Iris pigment epithelial cell (primary cell): Measurements from ENCODE around the gene CENPC.
"Not testable (repeated sequence)": the region's sequence is repeated elsewhere in the genome, so short reads cannot be mapped to it uniquely, and the experiment has no call there.

ENCODE experiments used
- DNase-seq: peaks from one replicate; pipeline ENCODE4 v3.0.0-alpha.2; 2011; ENCODE audit warnings: low read depth

The CENPC gene

GRCh38 chr4:67545199-67546003 is at the start of gene CENPC:
Gene CENPC, minus strand, starts transcription at chr4:67545503. Its CDS starts 148 bp downstream, at chr4:67545355.
- peak; percentile 99 for DNase-seq

GRCh38 chr4:67593741-67594175 is 48.5 kb upstream of the CENPC start:
- DNase-seq = peak; percentile 78

- DNase-seq = no peak
These were observed 41.9 kb upstream of the CENPC start for GRCh38 chr4:67587156-67587555.

- no peak for DNase-seq
These were observed 39.2 kb upstream of the CENPC start for GRCh38 chr4:67584496-67584895.

GRCh38 chr4:67581913-67582312 is 36.6 kb upstream of the CENPC start:
- no peak for DNase-seq

GRCh38 chr4:67581208-67581857 is 36.0 kb upstream of the CENPC start:
- peak; percentile 6 for DNase-seq

- no peak for DNase-seq
These were observed 35.3 kb upstream of the CENPC start for GRCh38 chr4:67580577-67580976.

- no peak for DNase-seq
These were observed 31.2 kb upstream of the CENPC start for GRCh38 chr4:67576538-67576937.

- no peak for DNase-seq
These were observed 30.8 kb upstream of the CENPC start for GRCh38 chr4:67576059-67576466.

GRCh38 chr4:67575232-67576058 is 30.1 kb upstream of the CENPC start:
- no peak for DNase-seq

GRCh38 chr4:67573193-67573592 is 27.9 kb upstream of the CENPC start:
- no peak for DNase-seq

GRCh38 chr4:67571975-67572374 is 26.7 kb upstream of the CENPC start:
- no peak for DNase-seq

- no peak for DNase-seq
These were observed 25.2 kb upstream of the CENPC start for GRCh38 chr4:67570537-67570936.

GRCh38 chr4:67568820-67569219 is 23.5 kb upstream of the CENPC start:
- DNase-seq = peak; percentile 48

GRCh38 chr4:67566335-67566734 is 21.0 kb upstream of the CENPC start:
- no peak for DNase-seq

GRCh38 chr4:67565284-67565683 is 20.0 kb upstream of the CENPC start:
- DNase-seq = peak; percentile 46

- no peak for DNase-seq
These were observed 13.2 kb upstream of the CENPC start, which contains the start of gene STAP1 for GRCh38 chr4:67558493-67558892. Gene STAP1, plus strand, starts transcription at chr4:67558727. Its CDS starts 83 bp downstream, at chr4:67558810.

- peak; percentile 61 for DNase-seq
These were observed 11.1 kb upstream of the CENPC start for GRCh38 chr4:67556436-67556835.

GRCh38 chr4:67555447-67555846 is 10.1 kb upstream of the CENPC start:
- DNase-seq = no peak

- no peak for DNase-seq
These were observed 8.8 kb upstream of the CENPC start for GRCh38 chr4:67554096-67554495.

- DNase-seq = not testable (repeated sequence)
These were observed 7.0 kb upstream of the CENPC start for GRCh38 chr4:67552146-67552792.

GRCh38 chr4:67550857-67551256 is 5.6 kb upstream of the CENPC start:
- DNase-seq = no peak
